Measurements from ENCODE around the gene B4GALNT3.
A peak's percentile ranks its signal among the peaks of the same experiment; 100 is the strongest.

The B4GALNT3 gene

GRCh38 chr12:578748-579419, 119.1 kb downstream of the B4GALNT3 start:
- Histone ChIP-seq H3K36me3 (ENCODE audit: insufficient read depth, insufficient read length, low read length) (no peaks in the 10 kb centered on the region), H3K9me3 (ENCODE audit: insufficient read depth, low read length) (no peaks in the 10 kb centered on the region), H3K4me1 (ENCODE audit: insufficient read depth, insufficient read length) (peaks cover 32% of the 10 kb centered on the region), H3K27me3 (ENCODE audit: insufficient read depth, insufficient read length) (no peaks in the 10 kb centered on the region), H3K4me3 (ENCODE audit: insufficient read length, low read depth) (no peak overlapping the region), H3K9ac (ENCODE audit: insufficient read length, low read depth) (no peak overlapping the region)
- no peak for DNase-seq (ENCODE audit: low read depth, low spot score)
- TF ChIP-seq SUZ12 (IDR thresholded peaks at IDR 0.05; ENCODE audit: extremely low read depth, insufficient read depth, insufficient read length) (no peak), YY1 (IDR thresholded peaks at IDR 0.05; ENCODE audit: insufficient read depth, insufficient read length) (no peak), ZNF274 (IDR thresholded peaks at IDR 0.05; ENCODE audit: low read depth, low read length) (no peak)

- no peak for TF ChIP-seq YY1 (IDR thresholded peaks at IDR 0.05; ENCODE audit: insufficient read depth, insufficient read length)
- no peak for TF ChIP-seq SUZ12 (IDR thresholded peaks at IDR 0.05; ENCODE audit: extremely low read depth, insufficient read depth, insufficient read length)
- no peak for TF ChIP-seq ZNF274 (IDR thresholded peaks at IDR 0.05; ENCODE audit: low read depth, low read length)
- no peak for DNase-seq (ENCODE audit: low read depth, low spot score)
- H3K4me1 ChIP-seq (ENCODE audit: insufficient read depth, insufficient read length) = peaks cover 32% of the 10 kb centered on the region
- no peaks in the 10 kb centered on the region for H3K27me3 ChIP-seq (ENCODE audit: insufficient read depth, insufficient read length)
- no peak overlapping the region for H3K9ac ChIP-seq (ENCODE audit: insufficient read length, low read depth)
- H3K9me3 ChIP-seq (ENCODE audit: insufficient read depth, low read length) = no peaks in the 10 kb centered on the region
- no peaks in the 10 kb centered on the region for H3K36me3 ChIP-seq (ENCODE audit: insufficient read depth, insufficient read length, low read length)
- H3K4me3 ChIP-seq (ENCODE audit: insufficient read length, low read depth) = no peak overlapping the region
Observed at GRCh38 chr12:579420-580110, 119.8 kb downstream of the B4GALNT3 start.

- H3K9me3 ChIP-seq (ENCODE audit: insufficient read depth, low read length) = no peaks in the 10 kb centered on the region
- no peaks in the 10 kb centered on the region for H3K36me3 ChIP-seq (ENCODE audit: insufficient read depth, insufficient read length, low read length)
- no peak overlapping the region for H3K4me3 ChIP-seq (ENCODE audit: insufficient read length, low read depth)
- TF ChIP-seq SUZ12 (IDR thresholded peaks at IDR 0.05; ENCODE audit: extremely low read depth, insufficient read depth, insufficient read length) (no peak), YY1 (IDR thresholded peaks at IDR 0.05; ENCODE audit: insufficient read depth, insufficient read length) (no peak), ZNF274 (IDR thresholded peaks at IDR 0.05; ENCODE audit: low read depth, low read length) (no peak)
- no peaks in the 10 kb centered on the region for H3K27me3 ChIP-seq (ENCODE audit: insufficient read depth, insufficient read length)
- peaks cover 25% of the 10 kb centered on the region for H3K4me1 ChIP-seq (ENCODE audit: insufficient read depth, insufficient read length)
- no peak for DNase-seq (ENCODE audit: low read depth, low spot score)
- H3K9ac ChIP-seq (ENCODE audit: insufficient read length, low read depth) = no peak overlapping the region
Observed at GRCh38 chr12:580813-581212, 121.1 kb downstream of the B4GALNT3 start.

- no peak for DNase-seq (ENCODE audit: low read depth, low spot score)
- TF ChIP-seq SUZ12 (IDR thresholded peaks at IDR 0.05; ENCODE audit: extremely low read depth, insufficient read depth, insufficient read length) = no peak
- TF ChIP-seq ZNF274 (IDR thresholded peaks at IDR 0.05; ENCODE audit: low read depth, low read length) = no peak
- no peak for TF ChIP-seq YY1 (IDR thresholded peaks at IDR 0.05; ENCODE audit: insufficient read depth, insufficient read length)
- Histone ChIP-seq H3K9me3 (ENCODE audit: insufficient read depth, low read length) (no peaks in the 10 kb centered on the region), H3K4me3 (ENCODE audit: insufficient read length, low read depth) (no peak overlapping the region), H3K9ac (ENCODE audit: insufficient read length, low read depth) (peak overlapping the region; percentile 37), H3K36me3 (ENCODE audit: insufficient read depth, insufficient read length, low read length) (no peaks in the 10 kb centered on the region), H3K27me3 (ENCODE audit: insufficient read depth, insufficient read length) (no peaks in the 10 kb centered on the region), H3K4me1 (ENCODE audit: insufficient read depth, insufficient read length) (peaks cover 23% of the 10 kb centered on the region)
Observed at GRCh38 chr12:581321-581720, 121.6 kb downstream of the B4GALNT3 start.

DNA sequence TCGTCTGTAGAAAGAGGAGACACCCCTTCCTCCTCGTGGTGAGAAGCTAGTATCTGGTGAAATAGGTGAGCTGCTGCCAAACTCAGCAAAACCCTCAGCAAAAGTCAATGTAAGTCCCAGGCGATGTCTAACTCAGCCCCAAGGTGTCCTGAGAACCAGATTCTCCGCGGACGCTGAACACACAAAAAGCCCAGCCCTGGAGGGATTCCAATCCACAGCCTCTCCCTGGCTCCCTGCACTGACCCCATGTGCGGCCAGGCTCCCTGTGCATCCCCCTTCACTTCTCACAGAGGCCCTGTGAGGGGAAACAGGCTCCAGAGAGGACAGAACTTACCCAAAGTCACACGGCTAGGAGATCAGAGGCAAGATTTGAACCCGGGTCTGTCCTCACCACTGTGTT, 122.0 kb downstream of the B4GALNT3 start:
- no peak for DNase-seq (ENCODE audit: low read depth, low spot score)
- Histone ChIP-seq H3K9me3 (ENCODE audit: insufficient read depth, low read length) (no peaks in the 10 kb centered on the region), H3K4me1 (ENCODE audit: insufficient read depth, insufficient read length) (peaks cover 23% of the 10 kb centered on the region), H3K4me3 (ENCODE audit: insufficient read length, low read depth) (no peak overlapping the region), H3K27me3 (ENCODE audit: insufficient read depth, insufficient read length) (no peaks in the 10 kb centered on the region), H3K36me3 (ENCODE audit: insufficient read depth, insufficient read length, low read length) (no peaks in the 10 kb centered on the region), H3K9ac (ENCODE audit: insufficient read length, low read depth) (peak overlapping the region; percentile 37)
- TF ChIP-seq YY1 (IDR thresholded peaks at IDR 0.05; ENCODE audit: insufficient read depth, insufficient read length) = no peak
- TF ChIP-seq ZNF274 (IDR thresholded peaks at IDR 0.05; ENCODE audit: low read depth, low read length) = no peak

DNA sequence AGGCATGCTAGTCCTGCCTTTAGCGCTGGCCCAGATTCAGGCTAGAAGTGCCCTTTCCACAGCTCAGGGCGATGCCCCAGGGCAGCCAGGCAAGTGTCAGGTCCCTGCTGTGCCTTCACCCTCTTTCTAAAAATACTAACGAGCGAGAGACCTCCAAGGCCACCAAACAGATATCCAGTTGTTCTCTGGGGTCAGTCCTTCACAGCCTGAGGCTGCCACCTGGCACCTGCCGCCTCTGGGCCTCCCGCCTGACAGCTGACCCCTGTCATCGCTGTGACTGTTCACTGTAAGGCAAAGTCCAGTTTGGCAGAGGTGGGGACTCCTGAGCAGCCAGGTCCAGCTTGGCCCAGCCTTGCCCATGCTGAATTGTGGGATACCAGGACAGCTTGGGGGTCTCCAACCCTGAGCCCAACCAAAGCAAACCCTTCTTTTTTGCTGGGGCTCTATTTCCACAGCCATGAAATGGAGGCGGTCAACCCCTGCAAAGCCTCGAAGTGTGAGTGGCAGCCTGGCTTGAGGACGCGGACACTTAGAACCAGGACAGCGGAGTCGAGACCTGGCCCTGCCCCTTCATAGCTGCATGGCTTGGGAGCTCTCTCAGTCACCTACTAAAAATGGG, 123.6 kb downstream of the B4GALNT3 start:
- no peak for DNase-seq (ENCODE audit: low read depth, low spot score)
- no peak overlapping the region for H3K4me3 ChIP-seq (ENCODE audit: insufficient read length, low read depth)
- H3K36me3 ChIP-seq (ENCODE audit: insufficient read depth, insufficient read length, low read length) = no peaks in the 10 kb centered on the region
- H3K4me1 ChIP-seq (ENCODE audit: insufficient read depth, insufficient read length) = peaks cover 23% of the 10 kb centered on the region
- no peak for TF ChIP-seq ZNF274 (IDR thresholded peaks at IDR 0.05; ENCODE audit: low read depth, low read length)
- TF ChIP-seq YY1 (IDR thresholded peaks at IDR 0.05; ENCODE audit: insufficient read depth, insufficient read length) = no peak
- TF ChIP-seq SUZ12 (IDR thresholded peaks at IDR 0.05; ENCODE audit: extremely low read depth, insufficient read depth, insufficient read length) = no peak
- no peak overlapping the region for H3K9ac ChIP-seq (ENCODE audit: insufficient read length, low read depth)
- no peaks in the 10 kb centered on the region for H3K27me3 ChIP-seq (ENCODE audit: insufficient read depth, insufficient read length)
- H3K9me3 ChIP-seq (ENCODE audit: insufficient read depth, low read length) = no peaks in the 10 kb centered on the region

Measured in NT2/D1 (cell line).